HG03095 (cell line): ENCODE results near the gene ALOX15.
"Not testable (repeated sequence)": the region's sequence is repeated elsewhere in the genome, so short reads cannot be mapped to it uniquely, and the experiment has no call there.

Experiments
- ATAC-seq: cut with Tn5 transposase; IDR thresholded peaks from one replicate; pipeline ENCODE4 v1.9.1; 2021; ENCODE audit warnings: moderate library complexity; ENCODE audit not compliant: unreplicated experiment

ALOX15 gene

DNA sequence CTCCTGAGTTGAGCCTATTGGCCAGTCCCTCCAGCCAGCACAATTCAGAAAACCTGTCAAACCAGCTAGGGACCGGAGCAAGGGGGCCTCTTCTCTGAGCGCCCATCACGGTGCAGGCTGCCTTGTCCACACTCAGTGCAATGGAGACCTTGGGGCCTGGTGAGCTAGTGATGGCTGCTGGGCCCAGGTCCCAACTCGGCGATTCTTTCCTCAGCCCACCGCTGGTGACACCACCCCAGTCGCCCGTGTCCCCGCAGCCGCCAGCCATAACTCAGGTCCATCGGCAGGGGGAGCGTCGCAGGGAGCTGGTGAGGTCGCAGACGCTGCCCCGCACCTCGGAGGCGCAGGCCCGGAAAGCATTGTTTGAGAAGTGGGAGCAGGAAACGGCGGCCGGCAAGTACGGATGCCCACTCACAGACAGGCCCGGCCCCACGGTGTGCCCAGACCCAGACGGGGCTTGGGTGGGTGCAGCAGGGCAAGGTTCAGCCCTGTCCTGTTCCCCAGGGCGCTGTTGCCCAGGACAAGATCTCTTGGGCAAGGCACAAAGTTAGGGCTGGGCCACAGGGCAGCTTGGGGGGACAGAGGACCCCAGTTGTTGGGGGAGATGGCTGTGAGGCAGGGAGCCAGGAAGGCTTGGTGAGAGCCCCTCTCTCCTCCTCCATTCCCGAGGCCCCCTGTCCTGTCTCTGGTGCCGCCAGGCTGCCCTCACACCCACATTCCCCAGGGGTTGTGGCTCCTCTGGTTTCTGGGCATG, 46.4 kb downstream of the ALOX15 start:
- no peak for ATAC-seq

DNA sequence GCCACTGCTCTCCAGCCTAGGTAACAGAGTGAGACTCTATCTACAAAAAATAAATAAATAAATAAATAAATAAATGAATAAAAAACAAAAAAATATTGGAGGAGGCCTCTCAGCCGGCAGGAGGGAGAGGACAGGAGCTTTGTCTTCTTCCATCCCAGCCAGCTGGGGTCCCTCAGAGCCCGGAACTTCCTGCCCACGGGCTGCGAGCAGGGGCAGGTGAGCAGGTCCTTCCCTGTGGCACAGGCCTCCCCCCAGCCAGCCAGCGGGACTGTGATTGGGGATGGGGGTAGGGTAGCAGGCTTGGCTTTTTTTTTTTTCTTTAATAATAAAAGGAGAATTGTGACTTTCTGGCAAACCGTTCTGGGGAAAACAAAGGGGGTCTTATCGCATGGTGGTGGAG, 47.1 kb downstream of the ALOX15 start:
- ATAC-seq: no peak

DNA sequence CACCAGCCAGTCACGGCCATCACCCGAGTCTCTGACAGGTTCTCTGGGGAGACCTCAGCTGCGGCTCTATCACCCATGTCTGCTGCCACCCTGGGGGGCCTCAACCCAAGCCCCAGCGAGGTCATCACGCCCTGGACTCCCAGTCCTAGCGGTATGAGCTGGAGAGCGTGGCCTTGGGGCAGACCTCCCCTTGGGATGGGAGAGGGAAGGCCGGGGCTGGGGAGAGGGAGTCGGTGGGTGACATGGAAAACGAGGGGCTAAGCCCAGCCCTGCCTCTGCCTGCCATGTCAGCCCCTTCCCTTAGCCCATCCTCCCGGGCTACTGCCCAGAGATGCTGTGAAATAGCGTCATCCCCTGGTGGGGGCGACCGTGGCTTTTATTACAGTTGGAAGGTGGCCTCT, 48.5 kb downstream of the ALOX15 start:
- no peak for ATAC-seq

DNA sequence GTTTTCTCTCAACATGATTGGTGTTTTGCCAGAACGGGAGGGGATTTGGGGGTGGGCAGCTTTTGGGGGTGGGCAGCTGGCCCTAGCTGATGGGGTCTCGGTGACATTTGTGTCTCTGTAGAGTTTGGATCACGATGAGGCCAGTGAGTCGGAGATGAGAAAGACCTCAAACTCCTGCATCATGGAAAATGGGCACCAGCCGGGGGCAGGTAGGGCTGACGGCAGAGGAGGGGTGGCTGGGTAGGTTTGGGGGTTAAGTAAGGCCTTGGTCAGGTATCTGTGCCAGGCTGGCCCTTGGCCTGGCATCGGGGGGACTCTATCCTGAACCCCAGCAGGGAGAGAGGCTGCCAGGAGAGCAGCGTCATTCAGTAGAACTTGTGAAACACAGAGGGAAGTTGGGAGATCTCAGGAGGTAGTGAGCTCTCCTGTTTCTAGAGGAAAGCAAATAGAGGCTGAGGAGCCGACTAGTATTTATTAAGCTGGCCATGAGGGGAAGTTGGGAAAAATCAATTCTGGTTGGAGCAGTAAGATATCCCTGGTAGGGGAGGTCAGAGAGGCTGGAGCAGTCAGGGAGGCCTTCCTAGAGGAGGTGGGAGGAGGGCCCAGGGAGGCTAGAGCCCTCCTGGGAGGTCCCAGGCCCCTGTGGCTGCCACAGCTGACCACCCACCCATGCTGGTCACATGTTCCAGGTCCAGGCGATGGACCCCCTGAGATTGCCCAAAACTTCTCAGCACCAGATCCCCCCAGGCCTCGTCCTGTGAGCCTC, 49.1 kb downstream of the ALOX15 start:
- no peak for ATAC-seq

DNA sequence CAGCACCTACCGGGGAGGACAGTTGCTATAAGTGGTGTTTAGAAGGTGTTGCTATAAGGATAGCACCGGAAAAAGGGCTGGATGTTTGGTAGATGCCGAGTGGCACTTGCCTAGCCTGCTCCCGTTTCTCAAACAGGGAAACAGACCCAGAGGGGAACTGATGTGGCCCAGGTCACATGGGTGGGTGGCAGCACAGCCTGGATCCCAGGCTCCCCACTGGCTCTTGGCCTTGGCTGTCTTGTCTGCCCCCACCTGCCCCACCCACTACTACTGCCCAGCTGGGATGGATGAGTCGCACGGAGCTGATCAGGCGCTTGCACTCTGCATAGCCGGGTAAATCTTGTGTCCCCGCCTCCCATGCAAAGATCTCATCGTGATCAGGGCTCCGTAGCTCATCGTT, 49.9 kb downstream of the ALOX15 start:
- ATAC-seq: no peak

DNA sequence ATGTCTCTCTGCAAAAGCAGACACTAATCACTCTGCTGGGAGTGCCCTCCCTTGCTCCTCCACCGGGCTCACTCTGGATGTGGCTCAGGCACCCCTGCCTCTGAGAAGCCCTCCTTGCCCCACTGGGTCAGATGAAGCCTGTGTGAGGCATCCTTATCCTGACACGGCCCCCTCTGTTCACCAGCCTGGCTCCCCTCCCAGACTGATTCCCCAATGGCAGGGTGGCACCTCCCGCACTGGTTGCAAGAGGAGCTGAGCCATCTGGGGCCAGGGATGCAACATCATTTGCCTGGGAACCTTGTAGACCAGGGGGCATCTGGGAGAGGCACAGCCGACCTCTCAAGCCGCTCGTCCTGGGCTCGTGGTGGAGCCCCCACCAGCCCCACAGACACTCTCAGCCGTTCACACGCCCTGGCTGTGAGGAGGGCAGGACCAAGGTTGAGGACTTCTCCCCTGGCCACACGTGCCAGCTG, 50.5 kb downstream of the ALOX15 start:
- ATAC-seq: no peak

DNA sequence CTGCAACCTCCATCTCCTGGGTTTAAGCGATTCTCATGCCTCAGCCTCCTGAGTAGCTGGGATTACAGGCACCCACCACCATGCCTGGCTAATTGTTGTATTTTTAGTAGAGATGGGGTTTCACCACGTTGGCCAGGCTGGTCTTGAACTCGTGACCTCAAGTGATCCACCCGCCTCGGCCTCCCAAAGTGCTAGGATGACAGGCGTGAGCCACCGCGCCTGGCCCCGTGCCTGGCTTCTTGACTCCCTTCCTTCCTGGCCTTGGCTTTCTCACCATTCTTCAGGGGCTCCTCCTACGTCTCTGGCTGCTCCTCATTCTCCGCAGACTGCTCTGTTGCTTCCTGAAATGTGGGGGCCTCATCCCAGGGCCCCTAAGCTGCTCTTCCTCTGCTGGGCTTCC, 51.4 kb downstream of the ALOX15 start:
- not testable (repeated sequence) for ATAC-seq

DNA sequence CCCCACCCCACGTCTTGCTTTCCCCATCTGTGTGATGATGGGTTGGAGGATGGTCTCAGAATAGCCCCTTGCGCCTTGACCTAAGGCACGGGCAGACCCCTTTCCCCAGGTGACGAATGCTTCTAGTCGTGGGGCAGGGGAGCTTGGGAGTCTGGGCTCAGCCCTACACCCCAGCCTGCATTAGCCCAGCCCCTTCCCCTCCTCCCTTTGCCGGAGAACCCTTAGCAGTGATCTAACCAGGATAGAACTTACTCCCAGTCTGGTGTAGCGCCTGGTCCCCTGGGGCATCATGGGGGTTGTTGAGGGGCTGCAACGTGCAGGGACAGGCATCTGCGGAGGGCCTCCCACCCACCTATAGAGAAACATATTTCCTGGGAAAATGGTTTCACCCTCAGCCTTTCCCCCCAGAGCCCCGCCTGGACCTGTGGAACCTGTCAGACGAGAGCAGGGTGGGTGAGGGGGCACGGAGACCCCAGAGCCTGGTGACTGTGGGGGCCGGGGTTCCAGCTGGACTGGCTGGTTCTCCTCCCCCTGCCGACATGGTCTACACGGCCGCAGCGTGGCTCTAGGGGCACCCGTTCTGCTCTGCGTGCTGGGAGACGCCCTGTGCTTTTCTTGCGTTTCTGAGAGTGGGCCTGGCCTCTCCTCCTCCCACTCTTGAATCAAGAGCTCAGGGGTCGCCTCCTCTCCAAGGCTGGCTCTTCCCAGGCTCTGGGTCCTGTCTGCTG, 52.4 kb downstream of the ALOX15 start:
- no peak for ATAC-seq

DNA sequence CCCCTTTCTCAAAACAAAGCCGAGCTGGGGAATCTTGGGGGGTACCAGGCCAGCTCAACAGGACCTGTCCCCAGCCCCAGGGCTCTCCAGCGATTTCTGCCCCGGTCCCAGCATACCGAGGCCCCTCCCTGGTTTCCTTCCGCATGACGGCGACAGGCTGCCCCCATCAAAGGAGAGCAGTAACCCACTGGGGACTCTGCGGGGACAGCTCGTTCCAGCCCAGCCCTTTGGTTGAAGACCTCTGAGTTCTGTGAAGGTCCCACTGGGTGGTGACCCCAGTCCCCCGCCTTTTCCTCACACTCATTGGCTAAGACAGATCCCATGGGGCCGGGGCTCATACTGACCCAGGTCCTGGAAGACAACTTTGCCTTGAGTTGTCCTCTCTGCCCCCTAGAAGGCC, 53.1 kb downstream of the ALOX15 start:
- no peak for ATAC-seq

DNA sequence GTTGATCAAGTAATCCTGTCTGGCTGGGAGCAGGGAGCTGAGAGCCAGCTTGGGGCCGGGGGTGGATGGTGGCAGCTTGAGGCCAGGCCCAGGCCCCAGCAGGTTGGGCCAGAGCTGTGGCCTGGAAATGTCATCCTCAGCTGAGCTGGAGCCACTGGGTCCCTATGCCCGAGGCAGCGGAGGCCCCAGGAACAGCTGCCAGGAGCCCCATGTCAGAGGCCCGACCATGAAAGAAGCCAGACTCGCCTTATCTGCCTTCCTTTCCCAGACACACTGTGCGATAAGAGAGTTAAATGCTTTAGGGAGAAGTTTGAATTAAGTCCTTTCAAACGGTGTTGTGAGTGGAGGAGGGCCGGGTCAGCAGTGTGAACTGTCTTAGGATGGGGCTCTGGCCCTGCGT, 53.7 kb downstream of the ALOX15 start:
- no peak for ATAC-seq

DNA sequence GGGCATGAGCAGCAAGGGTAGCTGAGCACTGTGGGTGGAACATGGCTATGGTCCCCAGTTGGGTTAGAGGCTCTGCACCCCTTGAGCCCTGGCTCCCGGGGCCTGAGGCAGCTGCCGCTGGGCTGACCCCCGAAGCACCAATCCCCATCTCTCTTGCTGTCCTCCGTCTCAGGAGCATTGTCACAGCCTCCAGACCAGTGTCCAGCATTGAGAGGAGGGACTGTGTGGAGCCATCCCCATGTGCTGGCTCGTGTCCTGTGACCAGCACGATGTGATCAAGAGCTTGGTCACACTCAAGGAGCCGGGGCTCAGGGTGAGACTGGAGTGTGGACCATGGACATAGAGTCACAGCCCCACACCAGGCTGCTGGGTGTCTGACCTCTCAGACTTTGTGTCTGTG, 54.3 kb downstream of the ALOX15 start:
- ATAC-seq: no peak

DNA sequence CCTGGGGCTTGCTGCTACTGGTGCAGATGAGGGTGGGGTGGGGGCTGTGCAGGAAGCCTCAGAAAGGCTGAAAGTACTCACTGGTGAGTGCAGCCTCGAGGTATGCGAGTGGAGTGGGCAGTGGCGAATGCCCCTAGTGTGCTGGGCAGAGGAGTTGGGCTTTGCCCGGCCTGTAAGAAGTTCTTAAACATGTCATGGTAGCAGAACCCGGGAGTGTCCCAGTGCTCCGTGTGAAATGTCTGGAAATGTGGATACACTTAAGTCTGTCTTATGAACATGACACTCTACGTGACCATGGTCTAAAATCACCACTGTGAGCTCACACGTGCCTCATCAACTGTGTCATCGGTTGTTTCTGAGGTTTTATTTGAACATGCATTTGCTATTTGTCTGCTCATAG, 55.4 kb downstream of the ALOX15 start:
- ATAC-seq: no peak

DNA sequence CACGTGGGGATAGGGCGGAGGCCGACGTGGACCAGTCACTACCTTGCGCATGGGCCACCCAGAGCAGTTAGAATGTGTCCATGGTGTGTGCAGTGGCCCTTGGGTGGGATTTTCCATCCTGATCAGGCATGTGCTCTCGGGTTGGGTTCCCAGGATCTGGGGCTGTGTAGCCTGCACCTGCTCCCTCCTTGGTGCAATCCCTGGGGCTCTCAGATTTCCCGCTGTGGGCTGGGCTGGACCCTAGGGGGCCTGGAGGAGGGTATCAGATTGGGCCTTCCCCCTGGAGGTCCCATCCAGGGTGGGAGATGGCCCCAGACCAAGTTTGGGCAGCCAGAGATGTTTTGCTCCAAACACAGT, 55.9 kb downstream of the ALOX15 start:
- ATAC-seq: no peak

DNA sequence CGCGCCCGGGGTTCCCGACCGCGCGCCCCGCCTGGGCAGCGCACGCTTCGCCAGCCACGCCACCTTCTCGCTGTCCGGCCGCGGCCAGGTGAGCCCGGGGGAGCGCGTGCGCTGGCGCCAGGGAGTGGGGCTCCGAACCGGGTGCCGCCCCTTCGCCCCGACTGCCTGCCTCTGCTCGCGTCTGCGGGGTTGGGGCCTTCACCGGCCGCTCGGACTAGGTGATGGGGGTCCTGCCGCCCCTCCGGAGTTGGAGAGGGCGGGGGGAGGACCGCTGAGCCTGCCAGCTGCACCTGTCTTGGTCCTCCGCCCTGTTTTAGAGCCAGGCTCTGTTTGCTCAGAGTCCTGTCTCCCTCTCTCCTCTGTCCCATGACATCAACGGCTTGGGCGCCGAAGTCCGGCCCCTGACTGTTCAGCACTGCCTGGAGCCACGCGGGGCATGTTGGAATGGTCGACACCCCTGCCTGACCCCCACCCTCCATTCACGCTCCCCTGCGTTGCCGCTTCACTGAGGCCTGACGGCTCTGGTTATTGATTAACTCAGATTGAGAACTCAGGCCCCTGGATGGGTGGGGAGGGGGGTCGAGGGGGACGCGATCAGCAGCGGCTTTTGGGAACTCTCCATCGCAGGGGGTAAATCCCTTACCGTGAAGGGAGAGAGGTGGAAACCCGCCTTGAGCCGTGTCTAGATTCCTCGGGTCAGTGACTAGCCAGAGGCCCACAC, 56.4 kb downstream of the ALOX15 start:
- ATAC-seq: no peak

DNA sequence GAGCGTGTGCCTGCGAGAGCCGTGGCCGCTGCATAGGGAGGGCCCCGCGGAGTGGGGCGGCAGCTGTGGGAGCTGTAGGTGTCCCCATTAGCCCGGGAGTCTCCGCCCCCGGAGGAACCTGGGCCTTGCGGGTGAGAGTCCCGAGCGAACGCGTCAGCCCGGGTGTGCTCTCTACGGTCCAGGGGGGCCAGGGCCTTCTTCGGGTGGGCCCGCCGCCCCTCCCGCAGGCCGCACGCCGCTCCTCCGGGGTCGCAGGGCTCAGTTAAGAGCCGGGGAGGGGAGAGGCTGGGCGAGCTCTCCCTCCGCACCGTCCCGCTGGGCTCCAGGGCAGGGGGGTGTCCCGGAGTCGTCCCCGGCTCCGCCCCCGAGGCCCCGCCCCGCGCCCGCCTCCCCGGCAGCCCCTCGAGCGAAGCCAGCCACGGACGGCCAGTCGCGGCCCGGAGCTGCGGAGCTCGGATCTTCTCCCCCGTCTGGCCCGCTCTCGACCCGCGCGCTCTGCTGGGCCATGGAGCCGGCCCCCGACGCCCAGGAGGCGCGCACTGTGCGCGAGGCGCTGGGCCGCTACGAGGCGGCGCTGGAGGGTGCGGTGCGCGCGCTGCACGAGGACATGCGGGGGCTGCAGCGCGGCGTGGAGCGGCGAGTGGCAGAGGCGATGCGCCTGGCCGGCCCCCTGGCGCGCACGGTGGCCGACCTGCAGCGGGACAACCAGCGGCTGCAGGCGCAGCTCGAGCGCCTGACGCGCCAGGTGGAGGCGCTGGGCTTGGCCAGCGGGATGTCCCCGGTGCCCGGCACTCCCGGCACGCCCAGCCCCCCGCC, 57.2 kb downstream of the ALOX15 start, which contains the start of gene SMTNL2:
TSS of gene SMTNL2 (plus strand) at position 429 of the 816 bp plus-strand sequence. CDS start at position 506, 77 bp downstream.
- ATAC-seq: no peak

DNA sequence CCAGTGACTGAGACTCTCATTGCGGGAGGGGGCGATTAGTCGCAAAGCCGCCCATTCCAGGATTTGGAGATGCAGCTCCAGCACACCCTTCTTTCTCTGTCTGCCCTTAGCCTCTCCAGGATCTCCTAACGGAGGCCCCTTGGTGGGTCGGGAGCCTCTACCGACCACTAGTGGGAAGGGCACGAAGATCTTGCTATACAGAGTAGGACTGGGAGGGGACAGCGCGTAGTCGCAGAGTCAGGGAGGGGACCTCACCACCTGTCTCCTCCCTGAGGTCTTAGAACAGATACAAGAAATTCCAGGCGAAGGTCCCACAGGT, 57.7 kb downstream of the ALOX15 start:
- ATAC-seq: no peak

DNA sequence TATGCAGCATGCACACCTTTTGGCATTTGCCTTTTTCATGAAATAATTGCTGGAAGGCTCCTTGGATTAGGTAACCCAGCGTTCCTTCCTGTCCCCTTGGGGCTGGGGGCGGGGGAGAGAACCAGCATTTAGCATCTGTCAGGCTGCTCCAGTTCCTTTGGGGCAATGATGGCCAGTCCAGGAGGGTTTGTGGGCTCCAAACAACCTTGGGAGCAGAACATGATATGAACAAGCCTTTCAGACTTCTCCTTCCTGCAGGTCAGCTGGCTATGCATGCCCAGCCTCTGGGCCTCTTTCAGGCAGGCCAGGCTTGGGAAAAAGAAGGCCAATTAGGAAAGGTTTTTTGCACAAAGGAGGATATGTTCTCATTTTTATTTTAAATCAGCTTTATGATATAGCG, 58.3 kb downstream of the ALOX15 start:
- no peak for ATAC-seq

DNA sequence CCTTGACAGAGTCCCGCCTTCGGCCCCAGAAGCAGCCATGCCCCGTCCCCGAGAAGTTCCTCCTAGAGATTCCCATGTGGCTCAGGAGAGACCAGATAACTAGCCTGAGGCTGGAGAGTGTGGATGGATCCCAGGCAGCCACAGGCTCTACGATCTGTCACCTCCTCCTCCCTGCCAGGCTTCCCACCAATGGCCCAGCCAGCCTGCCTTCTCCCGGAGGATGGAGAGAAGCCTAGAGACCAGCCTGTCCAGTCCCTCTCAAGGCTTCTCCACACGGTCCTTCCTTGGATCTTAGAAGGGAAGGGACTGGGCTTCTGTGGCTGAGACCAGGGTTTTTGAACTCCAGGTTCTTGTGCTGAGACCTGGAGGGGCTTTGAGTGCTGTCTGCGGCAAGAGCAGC, 58.8 kb downstream of the ALOX15 start:
- no peak for ATAC-seq

DNA sequence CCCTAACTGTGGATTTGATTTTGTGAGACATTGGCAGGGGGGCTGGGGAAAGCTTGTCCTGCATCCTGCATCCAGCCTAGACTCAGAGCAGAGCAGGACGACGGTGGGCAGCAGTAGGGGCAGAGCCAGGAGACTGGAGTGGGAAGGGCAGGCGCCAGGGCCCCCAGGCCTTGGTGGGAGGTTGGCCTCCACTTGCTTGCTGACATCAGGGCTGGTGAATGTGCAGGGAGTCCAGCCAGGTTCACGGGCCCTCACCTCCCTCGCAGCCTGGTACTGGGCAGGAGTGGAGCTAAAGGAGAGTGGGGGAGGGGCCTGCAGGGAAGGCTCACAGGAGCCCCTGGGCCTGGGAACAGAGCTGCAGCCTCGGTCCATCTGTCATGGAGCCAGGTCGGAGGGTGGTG, 59.4 kb downstream of the ALOX15 start:
- no peak for ATAC-seq
